Osteoblast (primary cell): ENCODE results near the gene PRKN. TPM values are rescaled to one million over a fixed set of nuclear protein-coding genes. Genes with fewer than 3 reads are reported as not detected.

ENCODE experiments used
- DNase-seq: peaks from one replicate; pipeline ENCODE4 v3.0.0; 2011; ENCODE audit warnings: low spot score, mixed read lengths; ENCODE audit not compliant: insufficient read length; ENCODE audit errors: missing footprints
- H2AFZ ChIP-seq: 2 replicates; pipeline ENCODE4 v1.6.0; 2011; ENCODE audit warnings: mild to moderate bottlenecking, low read length
- H3K27ac ChIP-seq: 2 replicates; pipeline ENCODE4 v1.5.1; 2011; ENCODE audit warnings: mild to moderate bottlenecking, low read depth, low read length, moderate library complexity
- H3K27me3 ChIP-seq: 2 replicates; pipeline ENCODE4 v1.6.0; 2012; ENCODE audit warnings: mild to moderate bottlenecking, control low read depth, inconsistent platforms, low read length, moderate library complexity; ENCODE audit not compliant: insufficient read depth
- H3K36me3 ChIP-seq: 2 replicates; pipeline ENCODE4 v1.5.1; 2011; ENCODE audit warnings: mild to moderate bottlenecking, low read length, control low read depth, moderate library complexity; ENCODE audit not compliant: insufficient read depth
- H3K4me1 ChIP-seq: 2 replicates; pipeline ENCODE4 v1.5.1; 2011; ENCODE audit warnings: mild to moderate bottlenecking, low read length, control low read depth, moderate library complexity; ENCODE audit not compliant: insufficient read depth
- H3K4me2 ChIP-seq: 2 replicates; pipeline ENCODE4 v1.6.0; 2011; ENCODE audit warnings: mild to moderate bottlenecking, low read length; ENCODE audit not compliant: insufficient read depth
- H3K4me3 ChIP-seq: fragments of 200-600 bp; sonication (generic); 3 replicates; pipeline ENCODE4 v1.5.1; 2012; ENCODE audit warnings: mild to moderate bottlenecking, low read length, inconsistent platforms; ENCODE audit not compliant: insufficient read depth
- H3K79me2 ChIP-seq: 2 replicates; pipeline ENCODE4 v1.6.0; 2012; ENCODE audit warnings: mild to moderate bottlenecking, low read length, control low read depth, inconsistent platforms; ENCODE audit not compliant: insufficient read depth
- H3K9me3 ChIP-seq: 2 replicates; pipeline ENCODE4 v1.5.1; 2011; ENCODE audit warnings: low read depth, low read length, control low read depth
- H4K20me1 ChIP-seq: 2 replicates; pipeline ENCODE4 v1.6.0; 2012; ENCODE audit warnings: mild to moderate bottlenecking, low read length, control low read depth; ENCODE audit not compliant: insufficient read depth
- CTCF ChIP-seq: IDR thresholded peaks from 2 replicates; pipeline ENCODE4 v1.5.1; 2011; ENCODE audit warnings: mild to moderate bottlenecking, low read depth, low read length, moderate library complexity; ENCODE audit errors: extremely low read depth
- total RNA-seq: library from RNA; depleted of rRNA; stranded (reverse); fragments of >200 nt; gene quantifications from 2 replicates; pipeline ENCODE4 v1.2.3, GENCODE V29; 2012

Gene PRKN
- total RNA-seq, 1 donor: 2.9 TPM

GRCh38 chr6:162700966-162701365, 26.6 kb downstream of the PRKN start:
- DNase-seq: no peak
- no peaks in the 10 kb centered on the region for H3K27me3 ChIP-seq
- TF ChIP-seq CTCF: no peak
- no peaks in the 10 kb centered on the region for H3K36me3 ChIP-seq
- H3K4me1 ChIP-seq: no peaks in the 10 kb centered on the region
- peaks cover 2% of the 10 kb centered on the region for H3K9me3 ChIP-seq
- H3K79me2 ChIP-seq: no peaks in the 10 kb centered on the region
- H3K4me3 ChIP-seq: no peak overlapping the region
- H3K4me2 ChIP-seq: no peak overlapping the region
- H4K20me1 ChIP-seq: no peaks in the 10 kb centered on the region
- no peak overlapping the region for H3K27ac ChIP-seq
- H2AFZ ChIP-seq: no peak overlapping the region

GRCh38 chr6:162699961-162700360, 27.6 kb downstream of the PRKN start:
- no peaks in the 10 kb centered on the region for H3K36me3 ChIP-seq
- no peaks in the 10 kb centered on the region for H3K4me1 ChIP-seq
- H3K4me3 ChIP-seq: no peak overlapping the region
- no peak for TF ChIP-seq CTCF
- DNase-seq: no peak
- H3K4me2 ChIP-seq: no peak overlapping the region
- no peak overlapping the region for H2AFZ ChIP-seq
- H3K27ac ChIP-seq: no peak overlapping the region
- H3K27me3 ChIP-seq: no peaks in the 10 kb centered on the region
- no peaks in the 10 kb centered on the region for H3K79me2 ChIP-seq
- no peaks in the 10 kb centered on the region for H4K20me1 ChIP-seq
- H3K9me3 ChIP-seq: peaks cover 2% of the 10 kb centered on the region

GRCh38 chr6:162698440-162698839, 29.1 kb downstream of the PRKN start:
- no peak overlapping the region for H3K4me3 ChIP-seq
- H3K4me2 ChIP-seq: no peak overlapping the region
- no peaks in the 10 kb centered on the region for H3K79me2 ChIP-seq
- no peak for DNase-seq
- H3K27ac ChIP-seq: no peak overlapping the region
- H3K27me3 ChIP-seq: no peaks in the 10 kb centered on the region
- no peaks in the 10 kb centered on the region for H3K36me3 ChIP-seq
- TF ChIP-seq CTCF: no peak
- H3K9me3 ChIP-seq: no peaks in the 10 kb centered on the region
- no peaks in the 10 kb centered on the region for H3K4me1 ChIP-seq
- no peaks in the 10 kb centered on the region for H4K20me1 ChIP-seq
- no peak overlapping the region for H2AFZ ChIP-seq

- TF ChIP-seq CTCF: no peak
- no peaks in the 10 kb centered on the region for H3K4me1 ChIP-seq
- no peak overlapping the region for H2AFZ ChIP-seq
- H3K27me3 ChIP-seq: no peaks in the 10 kb centered on the region
- H3K9me3 ChIP-seq: peaks cover 2% of the 10 kb centered on the region
- no peak overlapping the region for H3K4me3 ChIP-seq
- H4K20me1 ChIP-seq: no peaks in the 10 kb centered on the region
- no peak overlapping the region for H3K4me2 ChIP-seq
- no peak overlapping the region for H3K27ac ChIP-seq
- no peaks in the 10 kb centered on the region for H3K79me2 ChIP-seq
- no peaks in the 10 kb centered on the region for H3K36me3 ChIP-seq
- DNase-seq: peak; percentile 59
Observed at GRCh38 chr6:162697872-162698403, 29.6 kb downstream of the PRKN start.
